Loucy (cell line): Measurements from ENCODE around the gene PPP1R27.

Source experiments
- EZH2phosphoT487 ChIP-seq: fragments of 200-600 bp; IDR thresholded peaks from 2 replicates; pipeline ENCODE4 v1.6.1; 2018; ENCODE audit warnings: antibody characterized with exemption, mild to moderate bottlenecking, moderate library complexity, borderline replicate concordance
- TF ChIP-seq, protein P1 (sequence below): fragments of 200-600 bp; sonication (generic); conservative IDR thresholded peaks from 2 replicates; pipeline ENCODE4 v1.5.1; 2014; ENCODE audit warnings: mild to moderate bottlenecking, antibody characterized with exemption, low read length

GRCh38 chr17:81834831-81835267 lies at the start of gene PPP1R27:
- TF ChIP-seq, protein P1, sequence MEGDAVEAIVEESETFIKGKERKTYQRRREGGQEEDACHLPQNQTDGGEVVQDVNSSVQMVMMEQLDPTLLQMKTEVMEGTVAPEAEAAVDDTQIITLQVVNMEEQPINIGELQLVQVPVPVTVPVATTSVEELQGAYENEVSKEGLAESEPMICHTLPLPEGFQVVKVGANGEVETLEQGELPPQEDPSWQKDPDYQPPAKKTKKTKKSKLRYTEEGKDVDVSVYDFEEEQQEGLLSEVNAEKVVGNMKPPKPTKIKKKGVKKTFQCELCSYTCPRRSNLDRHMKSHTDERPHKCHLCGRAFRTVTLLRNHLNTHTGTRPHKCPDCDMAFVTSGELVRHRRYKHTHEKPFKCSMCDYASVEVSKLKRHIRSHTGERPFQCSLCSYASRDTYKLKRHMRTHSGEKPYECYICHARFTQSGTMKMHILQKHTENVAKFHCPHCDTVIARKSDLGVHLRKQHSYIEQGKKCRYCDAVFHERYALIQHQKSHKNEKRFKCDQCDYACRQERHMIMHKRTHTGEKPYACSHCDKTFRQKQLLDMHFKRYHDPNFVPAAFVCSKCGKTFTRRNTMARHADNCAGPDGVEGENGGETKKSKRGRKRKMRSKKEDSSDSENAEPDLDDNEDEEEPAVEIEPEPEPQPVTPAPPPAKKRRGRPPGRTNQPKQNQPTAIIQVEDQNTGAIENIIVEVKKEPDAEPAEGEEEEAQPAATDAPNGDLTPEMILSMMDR = no peak
- TF ChIP-seq EZH2phosphoT487 = no peak
